H9 (cell line): ENCODE data around the gene NHSL2. TPM values are rescaled to one million over a fixed set of nuclear protein-coding genes. Genes with fewer than 3 reads are reported as not detected.

Source experiments
- DNase-seq: peaks from one replicate; pipeline ENCODE4 v3.0.0-alpha.2; 2017
- H2AFZ ChIP-seq: one replicate; pipeline ENCODE4 v1.6.1; 2013; ENCODE audit warnings: mild to moderate bottlenecking, low read length, control low read depth, moderate library complexity
- H2AK5ac ChIP-seq: 2 replicates; pipeline ENCODE4 v1.6.1; 2013; ENCODE audit warnings: low read length, control low read depth, mixed read lengths; ENCODE audit not compliant: insufficient read length
- H2BK120ac ChIP-seq: one replicate; pipeline ENCODE4 v1.6.1; 2013; ENCODE audit warnings: low read depth, mild to moderate bottlenecking, low read length, control low read depth, inconsistent platforms; ENCODE audit not compliant: poor library complexity, severe bottlenecking
- H2BK12ac ChIP-seq: 2 replicates; pipeline ENCODE4 v1.6.1; 2013; ENCODE audit warnings: low read length, control low read depth, mixed read lengths, low read depth; ENCODE audit not compliant: insufficient read length
- H2BK15ac ChIP-seq: 2 replicates; pipeline ENCODE4 v1.6.1; 2013; ENCODE audit warnings: low read depth, low read length, control low read depth
- H2BK20ac ChIP-seq: one replicate; pipeline ENCODE4 v1.6.1; 2013; ENCODE audit warnings: low read depth, mild to moderate bottlenecking, low read length, control low read depth, inconsistent platforms; ENCODE audit not compliant: poor library complexity, severe bottlenecking
- H2BK5ac ChIP-seq: 2 replicates; pipeline ENCODE4 v1.6.1; 2013; ENCODE audit warnings: low read length, control low read depth, mixed read lengths; ENCODE audit not compliant: insufficient read length
- H3K14ac ChIP-seq: 2 replicates; pipeline ENCODE4 v1.6.1; 2013; ENCODE audit warnings: low read length, control low read depth; ENCODE audit not compliant: insufficient read depth
- H3K18ac ChIP-seq: 2 replicates; pipeline ENCODE4 v1.6.1; 2013; ENCODE audit warnings: low read depth, mild to moderate bottlenecking, mixed read lengths, low read length, control low read depth; ENCODE audit not compliant: insufficient read length
- H3K23ac ChIP-seq: 2 replicates; pipeline ENCODE4 v1.6.1; 2013; ENCODE audit warnings: low read length, control low read depth, mixed read lengths, low read depth; ENCODE audit not compliant: insufficient read length
- H3K23me2 ChIP-seq: 2 replicates; pipeline ENCODE4 v1.6.1; 2013; ENCODE audit warnings: low read depth, mild to moderate bottlenecking, mixed read lengths, low read length, control low read depth; ENCODE audit not compliant: insufficient read length, poor library complexity, severe bottlenecking
- H3K27ac ChIP-seq: 2 replicates; pipeline ENCODE4 v1.5.1; 2013; ENCODE audit warnings: low read length, control low read depth, mixed read lengths, low read depth; ENCODE audit not compliant: insufficient read length
- H3K27me3 ChIP-seq: 2 replicates; pipeline ENCODE4 v1.6.1; 2013; ENCODE audit warnings: low read length, control low read depth, inconsistent platforms; ENCODE audit not compliant: insufficient read depth
- H3K4ac ChIP-seq: 2 replicates; pipeline ENCODE4 v1.6.1; 2013; ENCODE audit warnings: low read depth, mild to moderate bottlenecking, control low read depth, inconsistent platforms, low read length, moderate library complexity
- H3K4me1 ChIP-seq: 2 replicates; pipeline ENCODE4 v1.6.1; 2013; ENCODE audit warnings: low read length, control low read depth, inconsistent platforms; ENCODE audit not compliant: insufficient read depth
- H3K4me2 ChIP-seq: 2 replicates; pipeline ENCODE4 v1.6.1; 2013; ENCODE audit warnings: low read length, control low read depth, mixed read lengths; ENCODE audit not compliant: insufficient read length, insufficient read depth
- H3K56ac ChIP-seq: 2 replicates; pipeline ENCODE4 v1.6.1; 2013; ENCODE audit warnings: low read depth, mild to moderate bottlenecking, mixed read lengths, low read length, control low read depth; ENCODE audit not compliant: insufficient read length
- H3K79me1 ChIP-seq: 2 replicates; pipeline ENCODE4 v1.6.1; 2013; ENCODE audit warnings: low read depth, mild to moderate bottlenecking, moderate library complexity, low read length, control low read depth, inconsistent platforms; ENCODE audit not compliant: insufficient read depth, poor library complexity, severe bottlenecking
- H3K79me2 ChIP-seq: 2 replicates; pipeline ENCODE4 v1.6.1; 2013; ENCODE audit warnings: low read length, control low read depth, inconsistent platforms; ENCODE audit not compliant: insufficient read depth
- H3K9ac ChIP-seq: 2 replicates; pipeline ENCODE4 v1.6.1; 2013; ENCODE audit warnings: low read length, control low read depth, mixed read lengths; ENCODE audit not compliant: insufficient read length; ENCODE audit errors: extremely low read depth
- H3K9me3 ChIP-seq: one replicate; pipeline ENCODE4 v1.6.1; 2013; ENCODE audit warnings: low read depth, low read length, inconsistent platforms; ENCODE audit not compliant: control insufficient read depth
- H3T11ph ChIP-seq: one replicate; pipeline ENCODE4 v1.6.1; 2013; ENCODE audit warnings: mild to moderate bottlenecking, low read length, control low read depth, inconsistent platforms
- H4K20me1 ChIP-seq: one replicate; pipeline ENCODE4 v1.6.1; 2013; ENCODE audit not compliant: control insufficient read depth, insufficient read length, insufficient read depth
- H4K5ac ChIP-seq: 2 replicates; pipeline ENCODE4 v1.6.1; 2013; ENCODE audit warnings: low read depth, mild to moderate bottlenecking, mixed read lengths, low read length, control low read depth; ENCODE audit not compliant: insufficient read length
- H4K8ac ChIP-seq: replicated peaks from 2 replicates; pipeline ENCODE4 v1.6.1; 2013; ENCODE audit warnings: low read length, control low read depth, mixed read lengths, low read depth; ENCODE audit not compliant: insufficient read length
- H4K91ac ChIP-seq: 2 replicates; pipeline ENCODE4 v1.6.1; 2013; ENCODE audit warnings: low read depth, mild to moderate bottlenecking, moderate library complexity, mixed read lengths, low read length, control low read depth; ENCODE audit not compliant: insufficient read length
- H3K27ac Mint-ChIP-seq, 3 experiments: 2 replicates in 2 of 3; 3 replicates in 1 of 3; pipeline ENCODE4 v1.8.0; 2020 to 2021; ENCODE audit warnings: mixed read lengths in 3 of 3, mild to moderate bottlenecking in 1 of 3, moderate library complexity in 1 of 3
- H3K27me3 Mint-ChIP-seq: 2 replicates; pipeline ENCODE4 v1.8.0; 2021; ENCODE audit warnings: low read depth, mild to moderate bottlenecking, moderate library complexity, mixed read lengths
- H3K36me3 Mint-ChIP-seq, 3 experiments: 2 replicates in 2 of 3; 3 replicates in 1 of 3; pipeline ENCODE4 v1.8.0; 2020 to 2021; ENCODE audit warnings: low read depth in 3 of 3, mixed read lengths in 3 of 3; ENCODE audit not compliant: insufficient read depth in 1 of 3
- H3K4me1 Mint-ChIP-seq, 2 experiments: 2 replicates each; pipeline ENCODE4 v1.8.0; 2020; ENCODE audit warnings: mixed read lengths in 2 of 2
- H3K4me3 Mint-ChIP-seq, 2 experiments: 2 replicates in 1 of 2; 3 replicates in 1 of 2; pipeline ENCODE4 v1.8.0; 2020 to 2021; ENCODE audit warnings: mild to moderate bottlenecking in 2 of 2, mixed read lengths in 2 of 2, moderate library complexity in 1 of 2
- H3K9me3 Mint-ChIP-seq, 2 experiments: 2 replicates in 1 of 2; 3 replicates in 1 of 2; pipeline ENCODE4 v1.8.0; 2020; ENCODE audit warnings: mild to moderate bottlenecking in 2 of 2, mixed read lengths in 2 of 2, moderate library complexity in 1 of 2
- WGBS: extraction: QIAGEN DNeasy Blood & Tissue Kit; methylation state at CpG from one replicate; pipeline ENCODE4 v1.1.7; 2013; ENCODE audit warnings: missing lambda C conversion rate, low lambda C conversion rate, mixed read lengths; ENCODE audit not compliant: insufficient read length; ENCODE audit errors: extremely low coverage; 5-methylcytosine and 5-hydroxymethylcytosine counted together
- total RNA-seq: library from RNA; stranded (reverse); gene quantifications from 2 replicates; pipeline ENCODE4 v1.2.1, GENCODE V29; 2021
- TF ChIP-seq, protein P1 (sequence below): fragments of 200-600 bp; sonication (generic); conservative IDR thresholded peaks from 3 replicates; pipeline ENCODE4 v1.8.0; 2021; ENCODE audit warnings: antibody characterized with exemption, mild to moderate bottlenecking

NHSL2 gene
- total RNA-seq, 1 experiment from 2014 or later: 6.4 TPM

DNA sequence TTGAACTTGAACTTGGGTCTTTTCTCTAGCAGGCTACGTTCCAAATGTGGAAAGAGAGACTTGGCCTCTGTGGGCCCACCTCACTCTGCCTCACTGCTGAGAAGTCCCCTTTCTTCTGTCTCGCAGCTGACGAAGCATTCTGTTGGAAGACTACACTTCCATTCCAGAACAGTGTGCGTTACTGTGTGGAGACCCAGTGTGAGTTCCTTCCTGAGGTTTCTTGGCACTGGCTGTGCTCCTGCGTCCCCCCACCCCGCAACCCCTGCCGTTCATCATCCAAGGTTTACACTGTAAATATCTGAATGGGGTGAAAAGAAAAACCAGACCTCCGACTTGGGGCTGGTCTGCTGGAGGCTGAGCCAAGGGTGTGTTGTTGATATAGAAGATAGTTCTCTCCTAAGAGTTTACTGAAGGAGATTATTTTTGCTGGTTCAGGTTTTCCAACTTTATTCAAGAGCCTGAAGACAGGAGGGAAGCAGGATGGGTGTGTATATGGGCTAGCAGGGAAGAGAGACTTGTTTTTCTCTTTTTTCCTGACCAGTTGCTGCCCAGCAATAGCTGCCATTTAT lies 34.7 kb downstream of the NHSL2 start:
- no CpG with 5 or more reads among the region's 8 CpGs for WGBS
- Histone ChIP-seq H3T11ph (no peak overlapping the region), H4K91ac (no peak overlapping the region), H3K18ac (no peak overlapping the region), H3K23ac (no peak overlapping the region), H3K23me2 (no peaks in the 10 kb centered on the region), H2BK5ac (no peak overlapping the region), H3K79me1 (no peaks in the 10 kb centered on the region), H2BK12ac (no peak overlapping the region), H3K4me2 (no peak overlapping the region), H3K14ac (no peak overlapping the region), H4K20me1 (no peaks in the 10 kb centered on the region), H2BK20ac (no peak overlapping the region), H4K8ac (no peak overlapping the region), H3K27ac (no peak overlapping the region), H3K4me1 (peaks cover 2% of the 10 kb centered on the region; the same call in 1 of the 2 replicates), H3K27me3 (no peaks in the 10 kb centered on the region), H3K9me3 (peaks cover 48% of the 10 kb centered on the region), H3K56ac (no peak overlapping the region), H2BK120ac (no peak overlapping the region), H4K5ac (no peak overlapping the region), H2AFZ (no peak overlapping the region), H3K79me2 (no peaks in the 10 kb centered on the region), H3K9ac (no peak overlapping the region), H2BK15ac (no peak overlapping the region), H2AK5ac (no peak overlapping the region), H3K4ac (no peak overlapping the region)
- peaks cover 26 to 32% of the 10 kb centered on the region in 2 experiments for H3K4me1 Mint-ChIP-seq
- no peak overlapping the region for H3K4me3 Mint-ChIP-seq
- H3K27me3 Mint-ChIP-seq: no peaks in the 10 kb centered on the region; the same call in 1 of the 2 replicates
- DNase-seq: no peak
- peaks cover 56 to 66% of the 10 kb centered on the region in 2 experiments for H3K9me3 Mint-ChIP-seq
- TF ChIP-seq, protein P1, sequence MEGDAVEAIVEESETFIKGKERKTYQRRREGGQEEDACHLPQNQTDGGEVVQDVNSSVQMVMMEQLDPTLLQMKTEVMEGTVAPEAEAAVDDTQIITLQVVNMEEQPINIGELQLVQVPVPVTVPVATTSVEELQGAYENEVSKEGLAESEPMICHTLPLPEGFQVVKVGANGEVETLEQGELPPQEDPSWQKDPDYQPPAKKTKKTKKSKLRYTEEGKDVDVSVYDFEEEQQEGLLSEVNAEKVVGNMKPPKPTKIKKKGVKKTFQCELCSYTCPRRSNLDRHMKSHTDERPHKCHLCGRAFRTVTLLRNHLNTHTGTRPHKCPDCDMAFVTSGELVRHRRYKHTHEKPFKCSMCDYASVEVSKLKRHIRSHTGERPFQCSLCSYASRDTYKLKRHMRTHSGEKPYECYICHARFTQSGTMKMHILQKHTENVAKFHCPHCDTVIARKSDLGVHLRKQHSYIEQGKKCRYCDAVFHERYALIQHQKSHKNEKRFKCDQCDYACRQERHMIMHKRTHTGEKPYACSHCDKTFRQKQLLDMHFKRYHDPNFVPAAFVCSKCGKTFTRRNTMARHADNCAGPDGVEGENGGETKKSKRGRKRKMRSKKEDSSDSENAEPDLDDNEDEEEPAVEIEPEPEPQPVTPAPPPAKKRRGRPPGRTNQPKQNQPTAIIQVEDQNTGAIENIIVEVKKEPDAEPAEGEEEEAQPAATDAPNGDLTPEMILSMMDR: no peak
- H3K36me3 Mint-ChIP-seq: peaks cover 2 to 12% (median 10%) of the 10 kb centered on the region in 3 experiments; a peak in 6 of 7 replicates
- H3K27ac Mint-ChIP-seq: no peak overlapping the region; a peak in 1 of 7 replicates
